IgD-negative memory B cell (primary cell): Measurements from ENCODE around the gene PPIL4. TPM values are rescaled to one million over a fixed set of nuclear protein-coding genes. Genes with fewer than 3 reads are reported as not detected.

ENCODE experiments used
- H3K27ac Mint-ChIP-seq, 3 donors: one replicate each; pipeline ENCODE4 v1.8.0; 2020 to 2022; ENCODE audit warnings: mild to moderate bottlenecking in 3 of 3, mixed read lengths in 3 of 3, moderate library complexity in 1 of 3
- H3K27me3 Mint-ChIP-seq: one replicate; pipeline ENCODE4 v1.8.0; 2021; ENCODE audit warnings: mixed read lengths
- H3K36me3 Mint-ChIP-seq: one replicate; pipeline ENCODE4 v1.8.0; 2020; ENCODE audit warnings: mild to moderate bottlenecking, mixed read lengths
- H3K4me1 Mint-ChIP-seq, 3 donors: one replicate each; pipeline ENCODE4 v1.8.0; 2020 to 2022; ENCODE audit warnings: mixed read lengths in 3 of 3, mild to moderate bottlenecking in 1 of 3
- H3K4me3 Mint-ChIP-seq, 4 donors: one replicate each; pipeline ENCODE4 v1.8.0; 2020 to 2022; ENCODE audit warnings: mild to moderate bottlenecking in 4 of 4, mixed read lengths in 4 of 4, moderate library complexity in 3 of 4
- H3K9me3 Mint-ChIP-seq, 3 donors: one replicate each; pipeline ENCODE4 v1.8.0; 2020 to 2021; ENCODE audit warnings: mixed read lengths in 3 of 3, mild to moderate bottlenecking in 1 of 3
- polyA plus RNA-seq: library from polyadenylated mRNA; unstranded; fragments of 300-500 nt; fragmentation: Illumina TruSeq; gene quantifications from one replicate; pipeline ENCODE4 v1.2.3, GENCODE V29; 2021

The PPIL4 gene
- polyA plus RNA-seq, 1 donor from 2014 or later = 11.1 TPM

GRCh38 chr6:149559389-149559788 lies 13.5 kb upstream of the PPIL4 start:
- H3K9me3 Mint-ChIP-seq = no peaks in the 10 kb centered on the region
- peaks cover 6% of the 10 kb centered on the region for H3K27me3 Mint-ChIP-seq
- H3K4me1 Mint-ChIP-seq = peaks cover 0 to 2% (median 1%) of the 10 kb centered on the region in 3 donors
- no peak overlapping the region for H3K4me3 Mint-ChIP-seq
- no peak overlapping the region for H3K27ac Mint-ChIP-seq
- peaks cover 4% of the 10 kb centered on the region for H3K36me3 Mint-ChIP-seq

- H3K4me3 Mint-ChIP-seq = no peak overlapping the region
- H3K27ac Mint-ChIP-seq = no peak overlapping the region
- peaks cover 4% of the 10 kb centered on the region for H3K36me3 Mint-ChIP-seq
- H3K4me1 Mint-ChIP-seq = peaks cover 0 to 2% (median 1%) of the 10 kb centered on the region in 3 donors
- peaks cover 6% of the 10 kb centered on the region for H3K27me3 Mint-ChIP-seq
- no peaks in the 10 kb centered on the region for H3K9me3 Mint-ChIP-seq
Measured at GRCh38 chr6:149558029-149558428, 12.2 kb upstream of the PPIL4 start.

- H3K27me3 Mint-ChIP-seq = peaks cover 4% of the 10 kb centered on the region
- H3K36me3 Mint-ChIP-seq = peaks cover 6% of the 10 kb centered on the region
- H3K4me3 Mint-ChIP-seq = peak overlapping the region in 1 of 4 donors; percentile 58
- no peak overlapping the region for H3K27ac Mint-ChIP-seq
- H3K4me1 Mint-ChIP-seq = peaks cover 0 to 2% (median 0%) of the 10 kb centered on the region in 3 donors
- H3K9me3 Mint-ChIP-seq = no peaks in the 10 kb centered on the region
Measured at GRCh38 chr6:149551920-149552319, 6.1 kb upstream of the PPIL4 start.

- Mint-ChIP-seq H3K27me3 (no peaks in the 10 kb centered on the region), H3K4me3 (peak overlapping the region; percentile 98 to 99 (median 98)), H3K27ac (peak overlapping the region; percentile 100), H3K9me3 (no peaks in the 10 kb centered on the region), H3K36me3 (no peaks in the 10 kb centered on the region), H3K4me1 (peaks cover 23 to 29% (median 26%) of the 10 kb centered on the region in 3 donors)
Measured at GRCh38 chr6:149545258-149545753, 537 bp downstream of the PPIL4 start.

GRCh38 chr6:149544646-149545257 lies 1.1 kb downstream of the PPIL4 start:
- Mint-ChIP-seq H3K9me3 (no peaks in the 10 kb centered on the region), H3K27ac (peak overlapping the region; percentile 100), H3K36me3 (peaks cover 1% of the 10 kb centered on the region), H3K4me3 (peak overlapping the region; percentile 98 to 99 (median 98)), H3K27me3 (no peaks in the 10 kb centered on the region), H3K4me1 (peaks cover 23 to 29% (median 26%) of the 10 kb centered on the region in 3 donors)

GRCh38 chr6:149541139-149541538 lies 4.7 kb downstream of the PPIL4 start:
- H3K4me1 Mint-ChIP-seq = peaks cover 23 to 31% (median 28%) of the 10 kb centered on the region in 3 donors
- no peaks in the 10 kb centered on the region for H3K27me3 Mint-ChIP-seq
- H3K27ac Mint-ChIP-seq = no peak overlapping the region
- H3K4me3 Mint-ChIP-seq = no peak overlapping the region
- no peaks in the 10 kb centered on the region for H3K9me3 Mint-ChIP-seq
- peaks cover 1% of the 10 kb centered on the region for H3K36me3 Mint-ChIP-seq

GRCh38 chr6:149534742-149535141 lies 11.1 kb downstream of the PPIL4 start:
- peaks cover 2% of the 10 kb centered on the region for H3K36me3 Mint-ChIP-seq
- no peaks in the 10 kb centered on the region for H3K9me3 Mint-ChIP-seq
- peaks cover 2 to 5% (median 2%) of the 10 kb centered on the region in 3 donors for H3K4me1 Mint-ChIP-seq
- H3K27me3 Mint-ChIP-seq = no peaks in the 10 kb centered on the region
- no peak overlapping the region for H3K27ac Mint-ChIP-seq
- H3K4me3 Mint-ChIP-seq = no peak overlapping the region

- Mint-ChIP-seq H3K27me3 (no peaks in the 10 kb centered on the region), H3K9me3 (no peaks in the 10 kb centered on the region), H3K4me3 (no peak overlapping the region), H3K27ac (no peak overlapping the region), H3K4me1 (no peaks in the 10 kb centered on the region), H3K36me3 (peaks cover 4% of the 10 kb centered on the region)
Measured at GRCh38 chr6:149529650-149530049, 16.2 kb downstream of the PPIL4 start.

- H3K27ac Mint-ChIP-seq = peak overlapping the region in 1 of 3 donors; percentile 14
- no peak overlapping the region for H3K4me3 Mint-ChIP-seq
- H3K4me1 Mint-ChIP-seq = peaks cover 4 to 15% (median 9%) of the 10 kb centered on the region in 3 donors
- peaks cover 12% of the 10 kb centered on the region for H3K36me3 Mint-ChIP-seq
- H3K9me3 Mint-ChIP-seq = no peaks in the 10 kb centered on the region
- H3K27me3 Mint-ChIP-seq = no peaks in the 10 kb centered on the region
Measured at GRCh38 chr6:149515494-149515893, 30.3 kb downstream of the PPIL4 start.

GRCh38 chr6:149513915-149514314 lies 31.9 kb downstream of the PPIL4 start:
- Mint-ChIP-seq H3K27me3 (no peaks in the 10 kb centered on the region), H3K36me3 (peaks cover 12% of the 10 kb centered on the region), H3K27ac (peak overlapping the region in 1 of 3 donors; percentile 93), H3K4me3 (no peak overlapping the region), H3K4me1 (peaks cover 3 to 15% (median 10%) of the 10 kb centered on the region in 3 donors), H3K9me3 (no peaks in the 10 kb centered on the region)

GRCh38 chr6:149510793-149511512 lies 34.9 kb downstream of the PPIL4 start:
- peaks cover 10% of the 10 kb centered on the region for H3K36me3 Mint-ChIP-seq
- H3K4me1 Mint-ChIP-seq = peaks cover 9 to 15% (median 13%) of the 10 kb centered on the region in 3 donors
- no peak overlapping the region for H3K27ac Mint-ChIP-seq
- H3K4me3 Mint-ChIP-seq = no peak overlapping the region
- no peaks in the 10 kb centered on the region for H3K9me3 Mint-ChIP-seq
- no peaks in the 10 kb centered on the region for H3K27me3 Mint-ChIP-seq

GRCh38 chr6:149508485-149508884 lies 37.4 kb downstream of the PPIL4 start:
- H3K4me1 Mint-ChIP-seq = peaks cover 9 to 10% (median 10%) of the 10 kb centered on the region in 3 donors
- H3K4me3 Mint-ChIP-seq = no peak overlapping the region
- no peaks in the 10 kb centered on the region for H3K9me3 Mint-ChIP-seq
- no peaks in the 10 kb centered on the region for H3K27me3 Mint-ChIP-seq
- H3K36me3 Mint-ChIP-seq = peaks cover 9% of the 10 kb centered on the region
- peak overlapping the region; percentile 50 to 61 (median 59) for H3K27ac Mint-ChIP-seq

GRCh38 chr6:149503872-149504271 lies 42.0 kb downstream of the PPIL4 start:
- no peak overlapping the region for H3K4me3 Mint-ChIP-seq
- peaks cover 4 to 10% (median 8%) of the 10 kb centered on the region in 3 donors for H3K4me1 Mint-ChIP-seq
- H3K27me3 Mint-ChIP-seq = no peaks in the 10 kb centered on the region
- H3K9me3 Mint-ChIP-seq = no peaks in the 10 kb centered on the region
- H3K27ac Mint-ChIP-seq = peak overlapping the region in 1 of 3 donors; percentile 61
- peaks cover 7% of the 10 kb centered on the region for H3K36me3 Mint-ChIP-seq

- Mint-ChIP-seq H3K36me3 (peaks cover 7% of the 10 kb centered on the region), H3K4me3 (no peak overlapping the region), H3K27me3 (no peaks in the 10 kb centered on the region), H3K9me3 (no peaks in the 10 kb centered on the region), H3K4me1 (peaks cover 0 to 6% (median 5%) of the 10 kb centered on the region in 3 donors), H3K27ac (peak overlapping the region in 1 of 3 donors; percentile 73)
Measured at GRCh38 chr6:149503276-149503675, 42.6 kb downstream of the PPIL4 start.

GRCh38 chr6:149501768-149502167 lies 44.1 kb downstream of the PPIL4 start:
- Mint-ChIP-seq H3K36me3 (peaks cover 7% of the 10 kb centered on the region), H3K9me3 (no peaks in the 10 kb centered on the region), H3K4me3 (no peak overlapping the region), H3K27me3 (no peaks in the 10 kb centered on the region), H3K4me1 (peaks cover 3 to 5% (median 3%) of the 10 kb centered on the region in 3 donors), H3K27ac (peak overlapping the region in 2 of 3 donors; percentile 39 to 83)
